ENCODE measurements around the gene MED22. TPM values are rescaled to one million over a fixed set of nuclear protein-coding genes. Genes with fewer than 3 reads are reported as not detected.

Gene MED22
- total RNA-seq, 1 experiment from 2014 or later = 32.6 TPM

- ChIA-PET CTCF (interaction anchor here (0.5 kb wide), 1 partner anchor 155 kb away, joined by 3 read pairs; no protein-coding TSS in a partner anchor), POLR2A (no interaction called here)
- H3K27me3 Mint-ChIP-seq (ENCODE audit: insufficient read depth, unreplicated experiment) = peaks cover 50% of the 10 kb centered on the region
- no peaks in the 10 kb centered on the region for H3K36me3 Mint-ChIP-seq (ENCODE audit: insufficient read depth, unreplicated experiment)
- no peak for DNase-seq (ENCODE audit: unreplicated experiment)
- H3K4me1 Mint-ChIP-seq (ENCODE audit: insufficient read depth, unreplicated experiment) = no peaks in the 10 kb centered on the region
- intact Hi-C loops (cut with micrococcal nuclease) = no loop called here
- peaks cover 9% of the 10 kb centered on the region for H3K9me3 Mint-ChIP-seq (ENCODE audit: unreplicated experiment)
- no peak overlapping the region for H3K4me3 Mint-ChIP-seq (ENCODE audit: unreplicated experiment)
- BruUV-seq (replicated peaks) = no TSS peak
- no peak for TF ChIP-seq CTCF (IDR thresholded peaks at IDR 0.05; ENCODE audit: unreplicated experiment)
- no peak overlapping the region for H3K27ac Mint-ChIP-seq (ENCODE audit: low read depth, unreplicated experiment)
Measured at GRCh38 chr9:133304477-133305377, 43.2 kb downstream of the MED22 start.

GRCh38 chr9:133304158-133304470 is 43.8 kb downstream of the MED22 start:
- ChIA-PET CTCF (interaction anchor here (0.5 kb wide), 1 partner anchor 154 kb away, joined by 3 read pairs; no protein-coding TSS in a partner anchor), POLR2A (no interaction called here)
- DNase-seq (ENCODE audit: unreplicated experiment) = no peak
- Mint-ChIP-seq H3K27ac (ENCODE audit: low read depth, unreplicated experiment) (no peak overlapping the region), H3K4me1 (ENCODE audit: insufficient read depth, unreplicated experiment) (no peaks in the 10 kb centered on the region), H3K36me3 (ENCODE audit: insufficient read depth, unreplicated experiment) (no peaks in the 10 kb centered on the region), H3K27me3 (ENCODE audit: insufficient read depth, unreplicated experiment) (peaks cover 50% of the 10 kb centered on the region), H3K4me3 (ENCODE audit: unreplicated experiment) (no peak overlapping the region), H3K9me3 (ENCODE audit: unreplicated experiment) (peaks cover 3% of the 10 kb centered on the region)
- BruUV-seq (replicated peaks) = no TSS peak
- no peak for TF ChIP-seq CTCF (IDR thresholded peaks at IDR 0.05; ENCODE audit: unreplicated experiment)
- intact Hi-C loops (cut with micrococcal nuclease) = no loop called here

- CTCF ChIA-PET = no interaction called here
- TF ChIP-seq CTCF (IDR thresholded peaks at IDR 0.05; ENCODE audit: unreplicated experiment) = no peak
- Mint-ChIP-seq H3K27me3 (ENCODE audit: insufficient read depth, unreplicated experiment) (peaks cover 50% of the 10 kb centered on the region), H3K4me1 (ENCODE audit: insufficient read depth, unreplicated experiment) (no peaks in the 10 kb centered on the region), H3K27ac (ENCODE audit: low read depth, unreplicated experiment) (no peak overlapping the region), H3K36me3 (ENCODE audit: insufficient read depth, unreplicated experiment) (no peaks in the 10 kb centered on the region), H3K4me3 (ENCODE audit: unreplicated experiment) (no peak overlapping the region), H3K9me3 (ENCODE audit: unreplicated experiment) (no peaks in the 10 kb centered on the region)
- intact Hi-C loops (cut with micrococcal nuclease) = no loop called here
- no TSS peak for BruUV-seq (replicated peaks)
- POLR2A ChIA-PET = no interaction called here
- DNase-seq (ENCODE audit: unreplicated experiment) = no peak
Measured at GRCh38 chr9:133303266-133304157, 44.4 kb downstream of the MED22 start.

All from MCF 10A (cell line).